ENCODE data around the gene GOLGA6L9.
"Not testable (repeated sequence)": the region's sequence is repeated elsewhere in the genome, so short reads cannot be mapped to it uniquely, and the experiment has no call there.

GOLGA6L9 gene

GRCh38 chr15:82472269-82472982 lies 42.8 kb downstream of the GOLGA6L9 start:
- not testable (repeated sequence) for DNase-seq

- DNase-seq, result not testable (repeated sequence)
Observed at GRCh38 chr15:82474596-82475325, 45.1 kb downstream of the GOLGA6L9 start.

- not testable (repeated sequence) for DNase-seq
Observed at GRCh38 chr15:82475345-82475967, 45.8 kb downstream of the GOLGA6L9 start.

GRCh38 chr15:82476697-82477342 lies 47.2 kb downstream of the GOLGA6L9 start:
- DNase-seq, result not testable (repeated sequence)

- not testable (repeated sequence) for DNase-seq
Observed at GRCh38 chr15:82477343-82478057, 47.9 kb downstream of the GOLGA6L9 start.

Measured in activated CD8-positive, alpha-beta memory T cell treated with anti-CD3 and anti-CD28 coated beads for 24 hours (primary cell).